IMR-90 (cell line): ENCODE results near the gene HDGF. TPM values are rescaled to one million over a fixed set of nuclear protein-coding genes. Genes with fewer than 3 reads are reported as not detected.

ENCODE experiments used
- polyA plus RNA-seq, 3 experiments: library from polyadenylated mRNA; depleted of rRNA; stranded (reverse); fragments of >200 nt; gene quantifications; 2 replicates each; pipeline ENCODE4 v1.2.3, GENCODE V29; 2012; ENCODE audit warnings: low replicate concordance in 1 of 3
- total RNA-seq: library from RNA; depleted of rRNA; stranded (reverse); fragments of >200 nt; gene quantifications from 2 replicates; pipeline ENCODE4 v1.2.3, GENCODE V29; 2012; rRNA removed

HDGF gene
- total and polyA plus RNA-seq, 2 of the 4 experiments (the other 2 are of a cell fraction), result 94.6 to 123 TPM

Other genes starting within 250 kb of the HDGF start
- gene IQGAP3, start 179.1 kb downstream of the HDGF start, total RNA-seq, result 13.6 TPM in 2 replicates
- gene IQGAP3, start 179.1 kb downstream of the HDGF start, polyA plus RNA-seq (2012; rRNA removed), result 12.5 and 14.9 TPM in 2 replicates
- not detected in 2 replicates for gene TTC24, start 172.0 kb downstream of the HDGF start, total RNA-seq
- gene TTC24, start 172.0 kb downstream of the HDGF start, polyA plus RNA-seq (2012; rRNA removed), result not detected in 2 replicates
- gene NAXE, start 159.9 kb downstream of the HDGF start, total RNA-seq, result 70.3 and 74.2 TPM in 2 replicates
- 60.6 and 61.0 TPM in 2 replicates for gene NAXE, start 159.9 kb downstream of the HDGF start, polyA plus RNA-seq (2012; rRNA removed)
- 30.8 and 41.8 TPM in 2 replicates for gene GPATCH4, start 150.2 kb downstream of the HDGF start, total RNA-seq
- gene GPATCH4, start 150.2 kb downstream of the HDGF start, polyA plus RNA-seq (2012; rRNA removed), result 26.6 and 32.6 TPM in 2 replicates
- not detected in 2 replicates for gene HAPLN2, start 132.3 kb downstream of the HDGF start, total RNA-seq
- not detected in 2 replicates for gene HAPLN2, start 132.3 kb downstream of the HDGF start, polyA plus RNA-seq (2012; rRNA removed)
- not detected in 2 replicates for gene BCAN, start 109.6 kb downstream of the HDGF start, total RNA-seq
- gene BCAN, start 109.6 kb downstream of the HDGF start, polyA plus RNA-seq (2012; rRNA removed), result 0.07 TPM in 1 of 2 replicates, not detected in the other
- gene NES, start 74.3 kb downstream of the HDGF start, total RNA-seq, result 40.1 and 46.1 TPM in 2 replicates
- 25.3 and 26.7 TPM in 2 replicates for gene NES, start 74.3 kb downstream of the HDGF start, polyA plus RNA-seq (2012; rRNA removed)
- 6.1 and 6.3 TPM in 2 replicates for gene CRABP2, start 46.1 kb downstream of the HDGF start, total RNA-seq
- gene CRABP2, start 46.1 kb downstream of the HDGF start, polyA plus RNA-seq (2012; rRNA removed), result 12.2 and 15.7 TPM in 2 replicates
- gene METTL25B, start 23.2 kb downstream of the HDGF start, total RNA-seq, result 2.3 and 3.1 TPM in 2 replicates
- gene METTL25B, start 23.2 kb downstream of the HDGF start, polyA plus RNA-seq (2012; rRNA removed), result 9.6 and 10.1 TPM in 2 replicates
- 13.6 and 17.0 TPM in 2 replicates for gene ISG20L2, start 22.9 kb downstream of the HDGF start, total RNA-seq
- 27.2 and 27.3 TPM in 2 replicates for gene ISG20L2, start 22.9 kb downstream of the HDGF start, polyA plus RNA-seq (2012; rRNA removed)
- gene MRPL24, start 10.6 kb downstream of the HDGF start, total RNA-seq, result 65.3 and 68.8 TPM in 2 replicates
- 94.9 and 99.5 TPM in 2 replicates for gene MRPL24, start 10.6 kb downstream of the HDGF start, polyA plus RNA-seq (2012; rRNA removed)
- gene PRCC, start 15.9 kb upstream of the HDGF start, total RNA-seq, result 10.6 and 14.7 TPM in 2 replicates
- gene PRCC, start 15.9 kb upstream of the HDGF start, polyA plus RNA-seq (2012; rRNA removed), result 52.4 and 59.6 TPM in 2 replicates
- gene SH2D2A, start 65.2 kb upstream of the HDGF start, total RNA-seq, result 0.28 TPM in 1 of 2 replicates, not detected in the other
- gene SH2D2A, start 65.2 kb upstream of the HDGF start, polyA plus RNA-seq (2012; rRNA removed), result 0.23 TPM in 1 of 2 replicates, not detected in the other
- gene INSRR, start 107.4 kb upstream of the HDGF start, total RNA-seq, result not detected in 2 replicates
- not detected in 2 replicates for gene INSRR, start 107.4 kb upstream of the HDGF start, polyA plus RNA-seq (2012; rRNA removed)
- gene NTRK1, start 109.2 kb upstream of the HDGF start, total RNA-seq, result not detected in 2 replicates
- 0.03 TPM in 1 of 2 replicates, not detected in the other for gene NTRK1, start 109.2 kb upstream of the HDGF start, polyA plus RNA-seq (2012; rRNA removed)
- 2.0 and 2.8 TPM in 2 replicates for gene PEAR1, start 142.0 kb upstream of the HDGF start, total RNA-seq
- gene PEAR1, start 142.0 kb upstream of the HDGF start, polyA plus RNA-seq (2012; rRNA removed), result 44.4 and 52.1 TPM in 2 replicates
- not detected in 2 replicates for gene LRRC71, start 169.0 kb upstream of the HDGF start, total RNA-seq
- gene LRRC71, start 169.0 kb upstream of the HDGF start, polyA plus RNA-seq (2012; rRNA removed), result 0.47 and 0.50 TPM in 2 replicates